NCI-H748 (cell line): Measurements from ENCODE around the gene TLCD3A.
"Not testable (repeated sequence)": the region's sequence is repeated elsewhere in the genome, so short reads cannot be mapped to it uniquely, and the experiment has no call there.

Source experiments
- DNase-seq: peaks from one replicate; lab custom pipeline; 2025; ENCODE audit not compliant: unreplicated experiment; lab: John Stamatoyannopoulos, UW

Gene TLCD3A

GRCh38 chr17:784143-784542 lies 51.7 kb downstream of the TLCD3A start:
- no peak for DNase-seq

- not testable (repeated sequence) for DNase-seq
These were observed 53.5 kb downstream of the TLCD3A start for GRCh38 chr17:785901-786300.

GRCh38 chr17:787641-788221 lies 55.3 kb downstream of the TLCD3A start:
- no peak for DNase-seq

- no peak for DNase-seq
These were observed 56.2 kb downstream of the TLCD3A start for GRCh38 chr17:788551-788950.

GRCh38 chr17:789160-789840 lies 56.9 kb downstream of the TLCD3A start:
- DNase-seq: no peak

- not testable (repeated sequence) for DNase-seq
These were observed 57.8 kb downstream of the TLCD3A start for GRCh38 chr17:789931-790873.

GRCh38 chr17:790874-791247 lies 58.5 kb downstream of the TLCD3A start:
- not testable (repeated sequence) for DNase-seq

GRCh38 chr17:791829-792228 lies 59.4 kb downstream of the TLCD3A start:
- no peak for DNase-seq

GRCh38 chr17:792277-792676 lies 59.9 kb downstream of the TLCD3A start:
- DNase-seq: no peak
